IMR-90 (cell line): ENCODE measurements around the gene DCHS1. TPM values are rescaled to one million over a fixed set of nuclear protein-coding genes. Genes with fewer than 3 reads are reported as not detected.

Experiments used
- ATAC-seq: fragments of 200-7000 bp; cut with Tn5 transposase; 2 replicates; pipeline ENCODE4 v1.9.1; 2020; ENCODE audit warnings: low read depth, mild to moderate bottlenecking, moderate library complexity
- BruUV-seq: library from RNA; stranded (reverse); fragments of 400-500 nt; replicated peaks from 2 replicates; lab custom pipeline; 2021; lab: Mats Ljungman, UMichigan
- CTCF ChIA-PET: fragments of 300-600 bp; formaldehyde crosslinking; extraction: SDS; loops from one replicate; lab custom pipeline; 2021; ENCODE audit warnings: antibody characterized with exemption; lab: Yijun Ruan, JAX
- POLR2A ChIA-PET: fragments of 300-600 bp; sonication (Branson Sonifier 250); formaldehyde crosslinking; loops from one replicate; lab custom pipeline; 2022; ENCODE audit warnings: antibody characterized with exemption; ENCODE audit not compliant: unreplicated experiment; lab: Charles Lee
- DNase-seq: peaks from one replicate; pipeline ENCODE4 v3.0.0; 2013
- H2AFZ ChIP-seq: replicated peaks from 2 replicates; pipeline ENCODE3; 2013; ENCODE audit warnings: low read length, mild to moderate bottlenecking; ENCODE audit not compliant: poor library complexity
- H2AK5ac ChIP-seq: 2 replicates; pipeline ENCODE4 v1.6.1; 2013; ENCODE audit warnings: low read depth, low read length, inconsistent platforms
- H2AK9ac ChIP-seq: replicated peaks from 2 replicates; pipeline ENCODE3; 2013; ENCODE audit warnings: mild to moderate bottlenecking, low read depth, low read length, moderate library complexity; ENCODE audit not compliant: poor library complexity
- H2BK120ac ChIP-seq: 2 replicates; pipeline ENCODE4 v1.6.1; 2013; ENCODE audit warnings: low read depth, low read length, inconsistent platforms
- H2BK15ac ChIP-seq: 3 replicates; pipeline ENCODE4 v1.6.1; 2013; ENCODE audit warnings: low read depth, low read length, inconsistent platforms
- H2BK20ac ChIP-seq: 2 replicates; pipeline ENCODE4 v1.6.1; 2013; ENCODE audit warnings: low read depth, mild to moderate bottlenecking, inconsistent platforms, low read length, moderate library complexity
- H2BK5ac ChIP-seq: 2 replicates; pipeline ENCODE4 v1.6.1; 2013; ENCODE audit warnings: mild to moderate bottlenecking, low read depth, low read length, inconsistent platforms; ENCODE audit not compliant: poor library complexity, severe bottlenecking
- H3K14ac ChIP-seq: replicated peaks from 2 replicates; pipeline ENCODE4 v1.6.1; 2013; ENCODE audit warnings: low read depth, low read length, inconsistent platforms
- H3K18ac ChIP-seq: 2 replicates; pipeline ENCODE4 v1.6.1; 2013; ENCODE audit warnings: low read depth, low read length, control low read depth
- H3K23ac ChIP-seq: 2 replicates; pipeline ENCODE4 v1.6.1; 2013; ENCODE audit warnings: low read depth, low read length, inconsistent platforms
- H3K27ac ChIP-seq: 2 replicates; pipeline ENCODE4 v1.5.1; 2013; ENCODE audit warnings: mild to moderate bottlenecking, control low read depth, low read length; ENCODE audit not compliant: insufficient read depth
- H3K27me3 ChIP-seq: 2 replicates; pipeline ENCODE4 v1.6.1; 2013; ENCODE audit warnings: low read length; ENCODE audit not compliant: control insufficient read depth, insufficient read depth
- H3K36me3 ChIP-seq: 2 replicates; pipeline ENCODE4 v1.6.1; 2013; ENCODE audit warnings: low read length, mixed read lengths; ENCODE audit not compliant: control insufficient read depth, insufficient read depth
- H3K4ac ChIP-seq: 2 replicates; pipeline ENCODE4 v1.6.1; 2013; ENCODE audit warnings: low read depth, low read length, inconsistent platforms
- H3K4me1 ChIP-seq: 2 replicates; pipeline ENCODE4 v1.6.1; 2013; ENCODE audit warnings: low read length, mixed read lengths; ENCODE audit not compliant: control insufficient read depth, insufficient read depth
- H3K4me2 ChIP-seq: 2 replicates; pipeline ENCODE4 v1.6.1; 2013; ENCODE audit warnings: low read depth, mild to moderate bottlenecking, control low read depth, low read length, moderate library complexity
- H3K4me3 ChIP-seq: 2 replicates; pipeline ENCODE4 v1.5.1; 2013; ENCODE audit warnings: low read depth, mild to moderate bottlenecking, control low read depth, low read length, moderate library complexity; ENCODE audit not compliant: insufficient read depth
- H3K56ac ChIP-seq: 2 replicates; pipeline ENCODE4 v1.6.1; 2013; ENCODE audit warnings: low read length, inconsistent platforms; ENCODE audit not compliant: insufficient read depth; ENCODE audit errors: extremely low read depth
- H3K79me1 ChIP-seq, 2 experiments: 2 replicates each; pipeline ENCODE4 v1.6.1; 2013; ENCODE audit warnings: low read length in 2 of 2, inconsistent platforms in 1 of 2, low read depth in 1 of 2
- H3K9ac ChIP-seq: 2 replicates; pipeline ENCODE4 v1.6.1; 2013; ENCODE audit warnings: low read depth, low read length, control low read depth
- H3K9me1 ChIP-seq: 2 replicates; pipeline ENCODE4 v1.6.1; 2013; ENCODE audit warnings: low read length, inconsistent platforms; ENCODE audit not compliant: insufficient read depth
- H3K9me3 ChIP-seq: 2 replicates; pipeline ENCODE4 v1.6.1; 2013; ENCODE audit warnings: low read length; ENCODE audit not compliant: control insufficient read depth, insufficient read depth
- H4K20me1 ChIP-seq: 2 replicates; pipeline ENCODE4 v1.6.1; 2013; ENCODE audit warnings: low read length, inconsistent platforms; ENCODE audit not compliant: insufficient read depth
- H4K5ac ChIP-seq: 2 replicates; pipeline ENCODE4 v1.6.1; 2013; ENCODE audit warnings: mild to moderate bottlenecking, low read depth, low read length, control low read depth
- H4K8ac ChIP-seq, 2 experiments: 2 replicates each; pipeline ENCODE4 v1.6.1; 2013; ENCODE audit warnings: low read depth in 2 of 2, low read length in 2 of 2, control low read depth in 1 of 2, inconsistent platforms in 1 of 2
- H4K91ac ChIP-seq: 2 replicates; pipeline ENCODE4 v1.6.1; 2013; ENCODE audit warnings: low read depth, low read length, inconsistent platforms; ENCODE audit not compliant: insufficient read depth
- BHLHE40 ChIP-seq: fragments of 150-350 bp; IDR thresholded peaks from 2 replicates; pipeline ENCODE4 v1.6.1; 2016; ENCODE audit warnings: mild to moderate bottlenecking, low read depth, low read length
- CEBPB ChIP-seq: IDR thresholded peaks from 2 replicates; pipeline ENCODE4 v1.6.1; 2012; ENCODE audit warnings: low read depth, low read length, improper control_type of control experiment
- CHD1 ChIP-seq: IDR thresholded peaks from 2 replicates; pipeline ENCODE4 v1.6.1; 2012; ENCODE audit warnings: low read depth, low read length, improper control_type of control experiment
- CTCF ChIP-seq: conservative IDR thresholded peaks from 2 replicates; pipeline ENCODE4 v1.5.1; 2012; ENCODE audit warnings: mild to moderate bottlenecking, low read depth, low read length, improper control_type of control experiment
- ELK1 ChIP-seq: fragments of 150-350 bp; IDR thresholded peaks from 2 replicates; pipeline ENCODE4 v1.6.1; 2016; ENCODE audit warnings: low read depth, mild to moderate bottlenecking, low read length, moderate library complexity, borderline replicate concordance
- FOS ChIP-seq: fragments of 150-350 bp; IDR thresholded peaks from 2 replicates; pipeline ENCODE4 v1.6.1; 2016; ENCODE audit warnings: low read depth, low read length
- MAFK ChIP-seq: IDR thresholded peaks from 2 replicates; pipeline ENCODE4 v1.6.1; 2012; ENCODE audit warnings: low read depth, low read length, improper control_type of control experiment
- MAZ ChIP-seq: IDR thresholded peaks from 2 replicates; pipeline ENCODE4 v1.6.1; 2012; ENCODE audit warnings: low read depth, mild to moderate bottlenecking, low read length, improper control_type of control experiment, moderate library complexity, borderline replicate concordance
- MXI1 ChIP-seq: IDR thresholded peaks from 2 replicates; pipeline ENCODE4 v1.6.1; 2012; ENCODE audit warnings: low read depth, mild to moderate bottlenecking, low read length, moderate library complexity, borderline replicate concordance
- NFE2L2 ChIP-seq: fragments of 150-350 bp; IDR thresholded peaks from 2 replicates; pipeline ENCODE4 v1.6.1; 2016; ENCODE audit warnings: low read depth, mild to moderate bottlenecking, low read length
- POLR2A ChIP-seq: IDR thresholded peaks from 2 replicates; pipeline ENCODE4 v1.6.1; 2012; ENCODE audit warnings: mild to moderate bottlenecking, low read depth, low read length
- RAD21 ChIP-seq: IDR thresholded peaks from 2 replicates; pipeline ENCODE4 v1.6.1; 2012; ENCODE audit warnings: low read length, improper control_type of control experiment
- RCOR1 ChIP-seq: IDR thresholded peaks from 2 replicates; pipeline ENCODE4 v1.6.1; 2012; ENCODE audit warnings: mild to moderate bottlenecking, low read length, improper control_type of control experiment; ENCODE audit not compliant: insufficient replicate concordance
- RFX5 ChIP-seq: IDR thresholded peaks from 2 replicates; pipeline ENCODE4 v1.8.0; 2012; ENCODE audit warnings: low read depth, mild to moderate bottlenecking, low read length, moderate library complexity
- SMC3 ChIP-seq: fragments of 150-350 bp; IDR thresholded peaks from 2 replicates; pipeline ENCODE4 v1.6.1; 2016; ENCODE audit warnings: low read depth, mild to moderate bottlenecking, antibody characterized with exemption, low read length, moderate library complexity
- USF2 ChIP-seq: fragments of 150-350 bp; IDR thresholded peaks from 2 replicates; pipeline ENCODE4 v1.6.1; 2017; ENCODE audit warnings: mild to moderate bottlenecking, antibody characterized with exemption, low read length, low read depth
- WGBS, 2 experiments: methylation state at CpG; one replicate each; pipeline versions ENCODE4 v1.1.5 to v1.1.7; 2013; ENCODE audit warnings: missing lambda C conversion rate in 2 of 2; ENCODE audit not compliant: insufficient read length in 1 of 2; ENCODE audit errors: extremely low coverage in 2 of 2; 5-methylcytosine and 5-hydroxymethylcytosine counted together
- dilution Hi-C: fragments of 300-500 bp; cut with HindIII; formaldehyde crosslinking; loops from one replicate; pipeline ENCODE4 v1.14.3; 2018; ENCODE audit warnings: low sequenced_read_pairs; ENCODE audit not compliant: unreplicated experiment
- in situ Hi-C: fragments of 300-500 bp; cut with MboI; formaldehyde crosslinking; loops from 3 replicates; pipeline ENCODE4 v1.14.3; 2019; ENCODE audit warnings: low sequenced_read_pairs, inconsistent platforms, mixed read lengths
- intact Hi-C: fragments of 100-400 bp; cut with micrococcal nuclease; formaldehyde crosslinking; loops from 2 replicates; pipeline ENCODE4 v1.10.0; 2022
- polyA plus RNA-seq, 3 experiments: library from polyadenylated mRNA; depleted of rRNA; stranded (reverse); fragments of >200 nt; gene quantifications; 2 replicates each; pipeline ENCODE4 v1.2.3, GENCODE V29; 2012; ENCODE audit warnings: low replicate concordance in 1 of 3
- total RNA-seq: library from RNA; depleted of rRNA; stranded (reverse); fragments of >200 nt; gene quantifications from 2 replicates; pipeline ENCODE4 v1.2.3, GENCODE V29; 2012

The DCHS1 gene
- total and polyA plus RNA-seq, 2 of the 4 experiments (the other 2 are of a cell fraction): 1.4 to 3.3 TPM

GRCh38 chr11:6660712-6661111 is 5.1 kb upstream of the DCHS1 start:
- no peak overlapping the region for H4K5ac ChIP-seq
- no peak overlapping the region for H3K18ac ChIP-seq
- no peak overlapping the region for H3K4ac ChIP-seq
- H3K27me3 ChIP-seq: peaks cover 7% of the 10 kb centered on the region; the same call in 1 of the 2 replicates
- H2BK20ac ChIP-seq: no peak overlapping the region
- no peak overlapping the region for H3K27ac ChIP-seq
- dilution Hi-C loops: no loop called here
- no peak overlapping the region for H3K23ac ChIP-seq
- H3K9me1 ChIP-seq: 0 out of 2 replicates have a peak, but pooled peaks cover 9% of the 10 kb centered on the region
- H3K4me1 ChIP-seq: peaks cover 5% of the 10 kb centered on the region; the same call in 1 of the 2 replicates
- H2BK120ac ChIP-seq: no peak overlapping the region
- H3K36me3 ChIP-seq: no peaks in the 10 kb centered on the region
- TF ChIP-seq USF2 (no peak), BHLHE40 (no peak), CEBPB (no peak), CHD1 (no peak), ELK1 (no peak), RAD21 (no peak), MAFK (no peak), CTCF (no peak), NFE2L2 (no peak), FOS (no peak), SMC3 (no peak), MAZ (no peak), RFX5 (no peak), POLR2A (no peak), MXI1 (no peak), RCOR1 (no peak)
- no peak overlapping the region for H2BK15ac ChIP-seq
- no CpG with 5 or more reads among the region's 3 CpGs for WGBS, 2 experiments
- no peaks in the 10 kb centered on the region for H3K9me3 ChIP-seq
- no peak overlapping the region for H3K56ac ChIP-seq
- H4K91ac ChIP-seq: no peak overlapping the region
- H3K4me2 ChIP-seq: no peak overlapping the region
- no peak overlapping the region for H3K14ac ChIP-seq
- H2AK5ac ChIP-seq: no peak overlapping the region
- ATAC-seq: no peak
- no TSS peak for BruUV-seq
- H3K79me1 ChIP-seq: no peaks in the 10 kb centered on the region
- H2AFZ ChIP-seq: no peak overlapping the region
- no peak overlapping the region for H2BK5ac ChIP-seq
- ChIA-PET POLR2A (interaction anchor here (0.6 kb wide), 1 partner anchor 10 kb away, joined by 21 read pairs; no protein-coding TSS in a partner anchor), CTCF (no interaction called here)
- H3K4me3 ChIP-seq: no peak overlapping the region
- no peak for DNase-seq
- H2AK9ac ChIP-seq: no peak overlapping the region
- in situ Hi-C loops: no loop called here
- H4K20me1 ChIP-seq: no peaks in the 10 kb centered on the region
- H4K8ac ChIP-seq: no peak overlapping the region
- intact Hi-C loops: no loop called here
- no peak overlapping the region for H3K9ac ChIP-seq
